Measurements from ENCODE around the gene FOXJ3.
A peak's percentile ranks its signal among the peaks of the same experiment; 100 is the strongest.
"Not testable (repeated sequence)": the region's sequence is repeated elsewhere in the genome, so short reads cannot be mapped to it uniquely, and the experiment has no call there.

FOXJ3 gene

GRCh38 chr1:42209526-42210251, 125.3 kb downstream of the FOXJ3 start:
- no peak overlapping the region for H3K27ac ChIP-seq
- no peak overlapping the region for H3K4me3 ChIP-seq

GRCh38 chr1:42206930-42207329, 128.1 kb downstream of the FOXJ3 start:
- H3K4me3 ChIP-seq: not testable (repeated sequence)

GRCh38 chr1:42206164-42206563, 128.9 kb downstream of the FOXJ3 start:
- H3K4me3 ChIP-seq: no peak overlapping the region
- no peak overlapping the region for H3K27ac ChIP-seq

More at GRCh38 chr1:42206930-42207329, 128.1 kb downstream of the FOXJ3 start:
- H3K27ac ChIP-seq: not testable (repeated sequence)

- H3K27ac ChIP-seq: no peak overlapping the region
- H3K4me3 ChIP-seq: no peak overlapping the region
These were observed 133.0 kb downstream of the FOXJ3 start for GRCh38 chr1:42201986-42202385.

DNA sequence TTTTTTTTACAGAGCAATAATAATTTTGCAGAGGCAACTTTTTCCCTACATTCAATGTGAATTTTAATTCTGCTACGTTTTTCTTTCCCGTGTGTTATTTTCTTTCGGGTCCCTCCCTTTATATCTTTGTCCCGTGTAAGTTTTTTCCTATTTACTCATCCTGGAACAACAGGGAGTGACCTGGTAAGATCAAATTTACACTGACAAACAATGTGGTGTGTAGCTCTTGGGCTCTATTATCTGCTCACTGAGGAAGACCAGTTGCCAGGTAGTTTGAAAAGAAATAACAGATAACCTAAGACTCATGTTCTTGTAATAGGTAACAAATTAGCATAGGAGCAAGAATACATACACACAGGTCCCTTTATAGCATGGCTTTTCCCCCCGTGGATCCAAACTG, 136.8 kb downstream of the FOXJ3 start:
- no peak overlapping the region for H3K4me3 ChIP-seq
- H3K27ac ChIP-seq: no peak overlapping the region

GRCh38 chr1:42195841-42196240, 139.2 kb downstream of the FOXJ3 start:
- no peak overlapping the region for H3K27ac ChIP-seq
- H3K4me3 ChIP-seq: no peak overlapping the region

- H3K4me3 ChIP-seq: no peak overlapping the region
These were observed 142.9 kb downstream of the FOXJ3 start for GRCh38 chr1:42192106-42192505.

GRCh38 chr1:42191319-42191718, 143.7 kb downstream of the FOXJ3 start:
- Histone ChIP-seq H3K27ac (no peak overlapping the region), H3K4me3 (no peak overlapping the region)

More at GRCh38 chr1:42192106-42192505, 142.9 kb downstream of the FOXJ3 start:
- H3K27ac ChIP-seq: no peak overlapping the region

DNA sequence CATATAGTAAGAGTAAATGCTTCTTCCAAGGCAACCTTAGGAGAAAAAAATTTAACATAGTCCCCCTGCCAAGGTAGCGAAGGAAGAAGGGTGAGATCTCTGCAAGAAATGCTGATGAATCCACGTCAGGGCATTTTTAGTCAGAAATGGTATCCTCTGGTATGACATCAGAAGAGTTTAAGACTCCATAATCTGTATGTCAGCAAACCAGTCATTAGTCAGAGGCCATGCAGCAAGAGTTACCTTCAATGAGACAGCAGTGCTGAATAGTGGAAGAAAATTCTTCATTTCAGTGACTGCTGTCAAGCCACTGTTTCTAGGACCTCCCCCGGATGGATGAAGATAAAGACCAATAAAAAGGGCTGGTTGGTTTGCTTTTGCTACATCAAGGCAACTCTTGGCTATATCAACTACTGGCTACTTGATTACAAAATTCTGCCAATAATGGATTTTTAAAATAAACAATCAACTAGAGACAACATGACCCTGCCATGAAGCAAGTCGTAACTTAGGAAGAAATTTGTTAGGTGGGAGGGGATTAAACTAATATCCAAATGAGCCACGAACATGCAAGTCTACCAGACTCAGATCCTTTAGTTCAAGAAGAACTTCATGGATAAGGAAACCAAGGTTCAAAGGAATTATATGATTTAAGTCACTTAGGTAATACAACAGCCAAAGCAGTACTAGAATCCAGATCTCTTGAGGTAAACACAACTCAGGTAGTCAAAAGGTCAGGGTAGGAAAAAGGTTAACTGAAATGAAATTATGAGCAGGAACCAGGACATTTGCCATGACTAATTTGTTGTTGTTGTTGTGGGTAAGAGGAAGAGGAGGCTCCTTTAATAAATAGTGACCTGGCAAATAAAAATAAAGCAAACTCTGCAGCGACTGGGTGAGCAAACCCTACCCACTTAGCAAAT, 144.8 kb downstream of the FOXJ3 start:
- no peak overlapping the region for H3K4me3 ChIP-seq
- H3K27ac ChIP-seq: no peak overlapping the region

DNA sequence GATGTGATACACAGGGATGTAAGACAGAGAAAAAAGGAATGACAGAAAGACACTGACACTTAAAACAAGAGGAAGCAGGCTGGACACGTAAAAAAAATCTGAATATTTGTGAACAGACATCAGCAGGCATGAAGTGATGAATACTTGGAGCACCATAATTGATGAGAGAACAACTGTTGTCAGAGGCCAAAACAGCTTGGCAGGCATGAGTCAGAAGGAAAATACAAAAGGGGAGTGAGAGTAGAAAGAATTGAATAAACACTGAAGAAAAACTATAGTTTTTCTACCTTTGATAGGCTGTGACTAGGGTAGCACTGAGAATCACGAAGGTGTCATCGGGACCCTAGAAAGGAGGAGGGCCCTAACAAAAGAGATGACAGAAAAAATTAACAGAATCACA, 148.9 kb downstream of the FOXJ3 start:
- no peak overlapping the region for H3K27ac ChIP-seq

GRCh38 chr1:42184616-42185015, 150.4 kb downstream of the FOXJ3 start:
- Histone ChIP-seq H3K27ac (no peak overlapping the region), H3K4me3 (no peak overlapping the region)

More for the DNA sequence above, 148.9 kb downstream of the FOXJ3 start:
- no peak overlapping the region for H3K4me3 ChIP-seq

DNA sequence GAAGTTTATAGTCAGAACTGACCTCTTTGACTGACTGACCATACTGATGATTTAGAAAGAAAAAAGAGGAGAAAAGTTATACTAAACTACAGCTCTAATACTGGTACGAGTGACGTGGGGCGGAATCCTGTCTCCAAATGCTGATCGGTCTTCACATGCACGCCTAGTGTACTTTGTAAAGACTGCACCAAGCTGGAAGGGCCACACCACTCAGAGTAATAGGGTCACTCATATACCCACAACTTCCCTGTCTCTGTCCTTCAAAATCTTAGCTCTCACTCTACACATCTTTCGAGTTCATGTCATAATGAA, 151.1 kb downstream of the FOXJ3 start:
- no peak overlapping the region for H3K27ac ChIP-seq
- H3K4me3 ChIP-seq: no peak overlapping the region

DNA sequence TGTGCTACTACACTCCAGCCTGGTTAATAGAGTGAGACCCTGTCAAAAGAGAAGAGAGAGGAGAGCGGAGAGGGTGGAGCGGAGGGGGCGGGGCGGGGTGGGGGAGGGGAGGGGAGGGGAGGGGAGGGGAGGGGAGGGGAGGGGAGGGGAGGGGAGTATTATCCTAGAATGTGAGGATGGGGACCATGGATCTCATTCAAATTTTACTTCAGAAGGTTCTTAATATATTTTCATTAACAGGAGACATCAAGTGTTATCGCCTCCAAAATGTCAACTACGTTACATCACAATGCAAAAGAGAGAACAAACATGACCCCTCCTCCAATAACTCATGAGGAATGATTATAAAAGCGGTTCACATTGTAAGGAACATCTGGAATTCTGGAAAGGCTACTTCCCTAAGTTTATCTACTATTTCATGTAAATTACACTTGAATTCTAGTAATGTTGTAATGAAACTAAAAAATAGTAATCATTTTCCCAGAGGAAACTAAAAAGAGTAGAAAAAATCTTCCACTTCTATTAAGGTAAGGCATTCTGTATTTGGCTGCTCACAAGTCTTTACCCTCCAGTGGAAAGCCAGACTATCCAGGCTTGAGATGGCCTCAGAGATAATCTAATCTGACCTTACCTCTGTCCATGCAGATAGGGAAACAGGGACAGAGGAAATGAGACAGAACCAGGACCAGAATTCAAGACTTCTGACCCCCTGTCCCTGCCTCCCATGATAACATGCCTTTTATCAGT, 151.7 kb downstream of the FOXJ3 start:
- no peak overlapping the region for H3K27ac ChIP-seq

DNA sequence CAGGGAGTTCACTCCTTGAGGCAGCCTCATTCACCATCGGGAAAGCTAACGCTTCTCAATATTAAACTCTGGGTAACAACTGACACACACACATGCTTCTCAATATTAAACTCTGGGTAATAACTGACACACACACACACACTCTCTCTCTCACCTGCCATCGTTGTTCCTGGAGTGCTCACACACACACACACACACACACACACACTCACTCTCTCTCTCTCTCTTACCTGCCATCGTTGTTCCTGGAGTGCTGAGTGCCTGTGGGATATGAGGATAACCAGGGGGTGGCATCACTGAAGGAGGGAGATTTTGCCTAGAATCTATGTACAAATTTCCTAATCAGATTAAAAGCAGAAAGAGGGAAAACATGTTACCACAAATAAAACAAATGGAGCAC, 153.3 kb downstream of the FOXJ3 start:
- Histone ChIP-seq H3K27ac (no peak overlapping the region), H3K4me3 (no peak overlapping the region)

More for the DNA sequence above, 151.7 kb downstream of the FOXJ3 start:
- no peak overlapping the region for H3K4me3 ChIP-seq

DNA sequence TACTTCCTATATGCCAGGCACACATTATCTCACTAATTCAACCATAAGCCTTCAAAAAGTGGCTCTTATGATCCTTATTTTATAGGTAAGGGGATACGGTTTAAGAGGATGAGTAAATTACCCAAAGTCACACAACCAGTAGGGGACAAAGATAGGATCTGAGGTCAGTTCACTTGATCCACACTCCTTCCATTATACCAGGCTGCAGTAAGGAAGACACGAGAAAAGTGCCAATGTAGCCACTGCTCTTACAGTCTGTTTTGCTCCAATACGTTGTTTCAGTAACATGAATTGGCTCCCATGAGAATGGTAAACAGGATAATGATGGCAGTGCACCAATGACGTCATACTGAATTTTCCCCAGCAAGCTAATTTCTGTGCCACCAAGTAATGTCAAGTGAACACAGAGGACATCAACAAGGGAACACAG, 155.1 kb downstream of the FOXJ3 start:
- Histone ChIP-seq H3K4me3 (no peak overlapping the region), H3K27ac (peak overlapping the region in 1 of 21 experiments; percentile 28)

DNA sequence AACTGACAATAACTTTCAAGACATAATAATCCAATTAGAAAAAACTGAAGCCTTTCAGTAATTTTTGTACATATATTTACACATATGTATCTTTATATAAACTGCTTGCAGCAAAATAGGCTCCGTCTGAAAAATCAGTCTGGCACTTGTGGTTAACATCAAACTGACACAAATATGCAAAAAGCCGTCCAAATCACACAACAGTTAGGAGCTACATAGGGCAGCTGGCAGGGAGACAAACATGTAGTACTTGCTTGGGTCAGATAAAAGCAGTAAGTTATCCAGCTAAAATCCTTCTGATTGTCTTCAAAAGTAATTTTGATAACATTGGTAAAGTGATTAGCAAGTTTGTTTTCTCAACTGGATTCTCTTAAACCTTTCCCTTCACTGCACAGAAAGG, 155.8 kb downstream of the FOXJ3 start:
- Histone ChIP-seq H3K4me3 (no peak overlapping the region), H3K27ac (peak overlapping the region in 1 of 21 experiments; percentile 28)

DNA sequence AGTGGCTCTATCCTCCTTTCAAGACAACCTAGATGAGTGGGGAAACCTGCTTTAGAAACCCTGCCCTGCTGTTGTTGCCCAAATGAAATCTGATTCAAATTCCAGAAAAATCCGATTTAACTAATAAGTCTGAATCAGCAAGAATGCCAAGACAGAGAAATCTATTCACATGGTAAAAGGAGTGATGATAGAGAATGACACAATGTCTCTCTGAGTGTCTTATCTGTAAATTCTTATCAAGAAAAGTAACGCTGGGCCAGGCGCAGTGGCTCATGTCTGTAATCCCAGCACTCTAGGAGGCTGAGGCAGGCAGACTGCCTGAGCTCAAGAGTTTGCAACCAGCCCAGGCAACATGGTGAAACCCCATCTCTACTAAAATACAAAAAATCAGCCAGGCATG, 156.8 kb downstream of the FOXJ3 start:
- H3K4me3 ChIP-seq: no peak overlapping the region
- no peak overlapping the region for H3K27ac ChIP-seq

GRCh38 chr1:42177541-42177981, 157.5 kb downstream of the FOXJ3 start:
- peak overlapping the region in 1 of 21 experiments; percentile 16 for H3K27ac ChIP-seq
- H3K4me3 ChIP-seq: no peak overlapping the region

GRCh38 chr1:42176902-42177519, 158.0 kb downstream of the FOXJ3 start:
- no peak overlapping the region for H3K4me3 ChIP-seq
- peak overlapping the region in 1 of 21 experiments; percentile 16 for H3K27ac ChIP-seq
